HFFc6 (cell line): ENCODE data around the gene SARDH. TPM values are rescaled to one million over a fixed set of nuclear protein-coding genes. Genes with fewer than 3 reads are reported as not detected.
A peak's percentile ranks its signal among the peaks of the same experiment; 100 is the strongest.

ENCODE experiments used
- DNase-seq: peaks from one replicate; pipeline ENCODE4 v3.0.0-alpha.2; 2018
- H3K27ac Mint-ChIP-seq: 2 replicates; pipeline ENCODE4 v1.8.0; 2020; ENCODE audit warnings: mild to moderate bottlenecking, mixed read lengths
- H3K27me3 Mint-ChIP-seq: 2 replicates; pipeline ENCODE4 v1.8.0; 2021; ENCODE audit warnings: mild to moderate bottlenecking, moderate library complexity, mixed read lengths; ENCODE audit not compliant: insufficient read depth
- H3K36me3 Mint-ChIP-seq: 2 replicates; pipeline ENCODE4 v1.8.0; 2021; ENCODE audit warnings: low read depth, mixed read lengths
- H3K4me1 Mint-ChIP-seq: 2 replicates; pipeline ENCODE4 v1.8.0; 2020; ENCODE audit warnings: low read depth, mixed read lengths
- H3K4me3 Mint-ChIP-seq: 2 replicates; pipeline ENCODE4 v1.8.0; 2020; ENCODE audit warnings: mild to moderate bottlenecking, moderate library complexity, mixed read lengths
- H3K9me3 Mint-ChIP-seq: 2 replicates; pipeline ENCODE4 v1.8.0; 2020; ENCODE audit warnings: mild to moderate bottlenecking, mixed read lengths
- CTCF ChIP-seq: fragments of 200-600 bp; sonication (generic); IDR thresholded peaks from 2 replicates; pipeline ENCODE4 v1.5.0; 2021; ENCODE audit warnings: antibody characterized with exemption, mild to moderate bottlenecking
- long read RNA-seq: library from polyadenylated mRNA; unstranded; transcript quantifications from one replicate; pipeline ENCODE4 v2.0.0, GENCODE V29; 2019
- total RNA-seq, 6 experiments: library from RNA; stranded (reverse); fragmentation: NEBNext Ultra II Directional; extraction: Animal tissue kit (Norgen Biotek cat#: 25700); gene quantifications; 2 replicates in 1 of 6; 3 replicates in 5 of 6; pipeline ENCODE4 v1.2.3, GENCODE V29; 2021

Gene SARDH
- total RNA-seq = 1 to 10 TPM in 4 of 6 experiments, under 1 TPM in 2; 0.24 to 5.1 (median 4.1) TPM
- long read RNA-seq = 0 reads

- no peak for TF ChIP-seq CTCF
- no peak for DNase-seq
- Mint-ChIP-seq H3K4me3 (peak within 1 kb of the TSS; percentile 46; the same call in 1 of the 2 replicates), H3K9me3 (no peaks in the 10 kb centered on the region), H3K27me3 (peaks cover 9% of the 10 kb centered on the region), H3K4me1 (no peaks in the 10 kb centered on the region), H3K36me3 (no peaks in the 10 kb centered on the region), H3K27ac (no peak within 1 kb of the TSS)
Observed at GRCh38 chr9:133737774-133738639, at the start of gene SARDH. TSS of gene SARDH (minus strand) at chr9:133738352. CDS start at chr9:133734173, 4,179 bp downstream.

GRCh38 chr9:133787754-133788025, 49.5 kb upstream of the SARDH start:
- Mint-ChIP-seq H3K4me1 (no peaks in the 10 kb centered on the region), H3K4me3 (no peak overlapping the region), H3K27me3 (peaks cover 7% of the 10 kb centered on the region), H3K36me3 (peaks cover 12% of the 10 kb centered on the region), H3K27ac (no peak overlapping the region), H3K9me3 (no peaks in the 10 kb centered on the region)
- TF ChIP-seq CTCF = no peak
- no peak for DNase-seq

- no peak overlapping the region for H3K4me3 Mint-ChIP-seq
- H3K9me3 Mint-ChIP-seq = no peaks in the 10 kb centered on the region
- H3K36me3 Mint-ChIP-seq = peaks cover 9% of the 10 kb centered on the region
- H3K27me3 Mint-ChIP-seq = peaks cover 7% of the 10 kb centered on the region
- no peak for TF ChIP-seq CTCF
- no peak overlapping the region; the same call in 1 of the 2 replicates for H3K27ac Mint-ChIP-seq
- no peak for DNase-seq
- no peaks in the 10 kb centered on the region for H3K4me1 Mint-ChIP-seq
Observed at GRCh38 chr9:133786907-133787753, 49.0 kb upstream of the SARDH start.

GRCh38 chr9:133786371-133786753, 48.2 kb upstream of the SARDH start:
- Mint-ChIP-seq H3K4me3 (no peak overlapping the region), H3K9me3 (no peaks in the 10 kb centered on the region), H3K36me3 (peaks cover 4% of the 10 kb centered on the region), H3K27me3 (peaks cover 7% of the 10 kb centered on the region), H3K27ac (no peak overlapping the region), H3K4me1 (no peaks in the 10 kb centered on the region)
- no peak for TF ChIP-seq CTCF
- no peak for DNase-seq

GRCh38 chr9:133785753-133786370, 47.7 kb upstream of the SARDH start:
- Mint-ChIP-seq H3K9me3 (no peaks in the 10 kb centered on the region), H3K27me3 (peaks cover 10% of the 10 kb centered on the region), H3K4me3 (no peak overlapping the region), H3K36me3 (peaks cover 4% of the 10 kb centered on the region), H3K27ac (no peak overlapping the region), H3K4me1 (no peaks in the 10 kb centered on the region)
- no peak for DNase-seq
- TF ChIP-seq CTCF = no peak
